Gastroesophageal sphincter (tissue), 4 donors: ENCODE results near the gene AASDHPPT. TPM values are rescaled to one million over a fixed set of nuclear protein-coding genes. Genes with fewer than 3 reads are reported as not detected.

Experiments used
- ATAC-seq: fragments of 150-250 bp; one replicate; pipeline ENCODE4 v1.9.1; 2016; ENCODE audit warnings: mild to moderate bottlenecking, moderate library complexity
- H3K27ac ChIP-seq, 4 donors: fragments of 200-600 bp; sonication (generic) in 3 of 4; 1 replicate in 3 of 4; 2 replicates in 1 of 4; pipeline ENCODE4 v1.5.1; 2016 to 2019
- H3K27me3 ChIP-seq: fragments of 200-600 bp; sonication (generic); one replicate; pipeline ENCODE4 v1.5.1; 2019
- H3K36me3 ChIP-seq, 2 donors: fragments of 200-600 bp; sonication (generic); one replicate each; pipeline ENCODE4 v1.5.1; 2019; ENCODE audit warnings: control low read depth in 1 of 2
- H3K4me1 ChIP-seq, 3 donors: fragments of 200-600 bp; sonication (generic); 1 replicate in 2 of 3; 2 replicates in 1 of 3; pipeline ENCODE4 v1.5.1; 2016 to 2019; ENCODE audit warnings: control low read depth in 2 of 3
- H3K4me3 ChIP-seq, 2 donors: fragments of 200-600 bp; sonication (generic); one replicate each; pipeline ENCODE4 v1.5.1; 2019; ENCODE audit warnings: mild to moderate bottlenecking in 1 of 2, moderate library complexity in 1 of 2
- H3K9me3 ChIP-seq, 3 donors: fragments of 200-600 bp; sonication (generic); one replicate each; pipeline ENCODE4 v1.5.1; 2017 to 2019; ENCODE audit warnings: control low read depth in 2 of 3
- CTCF ChIP-seq, 4 experiments: fragments of 200-600 bp in 2 of 4; fragments of 450-650 bp in 2 of 4; sonication (generic) in 1 of 4; IDR thresholded peaks; one replicate each; pipeline ENCODE4 v1.5.1; 2017 to 2019; ENCODE audit warnings: antibody characterized with exemption in 4 of 4, mild to moderate bottlenecking in 2 of 4, moderate library complexity in 2 of 4
- EP300 ChIP-seq: sonication (generic); formaldehyde crosslinking; IDR thresholded peaks from one replicate; pipeline ENCODE4 v1.6.1; 2017; ENCODE audit warnings: antibody characterized with exemption, mild to moderate bottlenecking
- POLR2A ChIP-seq, 2 donors: fragments of 450-650 bp; IDR thresholded peaks; one replicate each; pipeline ENCODE4 v1.6.1; 2017; ENCODE audit warnings: antibody characterized with exemption in 2 of 2, mild to moderate bottlenecking in 2 of 2, moderate library complexity in 1 of 2
- POLR2AphosphoS5 ChIP-seq: sonication (generic); formaldehyde crosslinking; IDR thresholded peaks from one replicate; pipeline ENCODE4 v1.6.1; 2017; ENCODE audit warnings: antibody characterized with exemption
- WGBS, 2 donors: methylation state at CpG; one replicate each; pipeline ENCODE4 v1.1.5; 2018; ENCODE audit warnings: low coverage in 1 of 2; 5-methylcytosine and 5-hydroxymethylcytosine counted together
- total RNA-seq, 4 donors: library from RNA; depleted of rRNA; stranded (reverse); fragments of >200 nt; gene quantifications; one replicate each; pipeline ENCODE4 v1.1.0, GENCODE V29; 2016

The AASDHPPT gene
- total RNA-seq, result 10 to 100 TPM; 24.6 to 27.6 (median 25.0) TPM

- WGBS, 2 donors, result 2% methylated on average over 11 to 16 of the region's 55 CpGs
- H3K9me3 ChIP-seq, result no peaks in the 10 kb centered on the region
- H3K27me3 ChIP-seq, result no peaks in the 10 kb centered on the region
- peak within 1 kb of the TSS; percentile 93 to 96 (median 95) for H3K27ac ChIP-seq
- ATAC-seq, result peak; percentile 18
- H3K4me1 ChIP-seq, result peaks cover 20 to 73% (median 24%) of the 10 kb centered on the region in 3 donors
- TF ChIP-seq POLR2A (IDR thresholded peaks at IDR 0.05) (no peak), POLR2AphosphoS5 (no peak), EP300 (no peak), CTCF (IDR thresholded peaks at IDR 0.05) (peak in 1 of 4 experiments; percentile 4)
- H3K4me3 ChIP-seq, result peak within 1 kb of the TSS; percentile 80 to 83
- peaks cover 0 to 27% of the 10 kb centered on the region in 2 donors for H3K36me3 ChIP-seq
Measured at GRCh38 chr11:106077609-106078455, at the start of gene AASDHPPT. AASDHPPT (plus strand) TSS chr11:106077662; CDS start chr11:106077711, 49 bp downstream.

- no peaks in the 10 kb centered on the region for H3K4me1 ChIP-seq
- TF ChIP-seq EP300, result no peak
- TF ChIP-seq POLR2A (IDR thresholded peaks at IDR 0.05), result no peak
- no peaks in the 10 kb centered on the region for H3K36me3 ChIP-seq
- H3K27me3 ChIP-seq, result no peaks in the 10 kb centered on the region
- ATAC-seq, result no peak
- WGBS, 2 donors, result 35 to 70% methylated on average over 4 of the region's 4 CpGs
- H3K4me3 ChIP-seq, result no peak overlapping the region
- no peaks in the 10 kb centered on the region for H3K9me3 ChIP-seq
- no peak overlapping the region for H3K27ac ChIP-seq
Measured at GRCh38 chr11:106030609-106031008, 46.9 kb upstream of the AASDHPPT start.

GRCh38 chr11:106031202-106031810, 46.2 kb upstream of the AASDHPPT start:
- Histone ChIP-seq H3K4me1 (no peaks in the 10 kb centered on the region), H3K36me3 (no peaks in the 10 kb centered on the region), H3K4me3 (no peak overlapping the region), H3K27me3 (no peaks in the 10 kb centered on the region), H3K27ac (no peak overlapping the region), H3K9me3 (no peaks in the 10 kb centered on the region)
- WGBS, 2 donors, result 55 to 65% methylated on average over 2 of the region's 2 CpGs
- ATAC-seq, result no peak
- TF ChIP-seq POLR2AphosphoS5, result no peak
- TF ChIP-seq CTCF (IDR thresholded peaks at IDR 0.05), result no peak
- TF ChIP-seq POLR2A (IDR thresholded peaks at IDR 0.05), result no peak
- TF ChIP-seq EP300, result no peak

GRCh38 chr11:106031936-106032335, 45.5 kb upstream of the AASDHPPT start:
- H3K4me3 ChIP-seq, result no peak overlapping the region
- 75 to 80% methylated on average over 3 of the region's 3 CpGs for WGBS, 2 donors
- H3K9me3 ChIP-seq, result no peaks in the 10 kb centered on the region
- no peaks in the 10 kb centered on the region for H3K4me1 ChIP-seq
- H3K36me3 ChIP-seq, result no peaks in the 10 kb centered on the region
- ATAC-seq, result no peak
- H3K27me3 ChIP-seq, result no peaks in the 10 kb centered on the region
- no peak overlapping the region for H3K27ac ChIP-seq
- TF ChIP-seq POLR2A (IDR thresholded peaks at IDR 0.05) (no peak), POLR2AphosphoS5 (no peak), EP300 (no peak), CTCF (IDR thresholded peaks at IDR 0.05) (no peak)

GRCh38 chr11:106032861-106033260, 44.6 kb upstream of the AASDHPPT start:
- TF ChIP-seq POLR2AphosphoS5, result no peak
- TF ChIP-seq POLR2A (IDR thresholded peaks at IDR 0.05), result no peak
- no peak for TF ChIP-seq EP300
- TF ChIP-seq CTCF (IDR thresholded peaks at IDR 0.05), result no peak
- 93% methylated on average over 2 of the region's 2 CpGs for WGBS, 2 donors
- Histone ChIP-seq H3K4me1 (no peaks in the 10 kb centered on the region), H3K36me3 (no peaks in the 10 kb centered on the region), H3K27me3 (no peaks in the 10 kb centered on the region), H3K9me3 (no peaks in the 10 kb centered on the region), H3K4me3 (no peak overlapping the region), H3K27ac (no peak overlapping the region)
- ATAC-seq, result no peak
